Suprapubic skin (tissue), 4 donors: Measurements from ENCODE around the gene CD40. TPM values are rescaled to one million over a fixed set of nuclear protein-coding genes. Genes with fewer than 3 reads are reported as not detected.

Experiments
- DNase-seq, 2 donors: peaks; one replicate each; pipeline ENCODE4 v3.0.0-alpha.2; 2019; ENCODE audit warnings: low spot score in 2 of 2
- H3K27ac ChIP-seq: fragments of 200-600 bp; sonication (generic); one replicate; pipeline ENCODE4 v1.5.1; 2019
- H3K27me3 ChIP-seq: fragments of 200-600 bp; sonication (generic); one replicate; pipeline ENCODE4 v1.5.1; 2019
- H3K36me3 ChIP-seq: fragments of 200-600 bp; sonication (generic); one replicate; pipeline ENCODE4 v1.5.1; 2019
- H3K4me1 ChIP-seq: fragments of 200-600 bp; sonication (generic); one replicate; pipeline ENCODE4 v1.5.1; 2019
- H3K4me3 ChIP-seq: fragments of 200-600 bp; sonication (generic); one replicate; pipeline ENCODE4 v1.5.1; 2019; ENCODE audit warnings: mild to moderate bottlenecking
- H3K9me3 ChIP-seq: fragments of 200-600 bp; sonication (generic); one replicate; pipeline ENCODE4 v1.5.1; 2019
- CTCF ChIP-seq, 2 donors: fragments of 200-600 bp in 1 of 2; fragments of 450-650 bp in 1 of 2; sonication (generic) in 1 of 2; IDR thresholded peaks; one replicate each; pipeline ENCODE4 v1.5.1; 2016 to 2019; ENCODE audit warnings: antibody characterized with exemption in 2 of 2, mild to moderate bottlenecking in 1 of 2, moderate library complexity in 1 of 2
- EP300 ChIP-seq: sonication (generic); formaldehyde crosslinking; IDR thresholded peaks from one replicate; pipeline ENCODE4 v1.6.1; 2017; ENCODE audit warnings: antibody characterized with exemption
- POLR2A ChIP-seq, 2 donors: fragments of 450-650 bp; IDR thresholded peaks; one replicate each; pipeline ENCODE4 v1.6.1; 2017; ENCODE audit warnings: antibody characterized with exemption in 2 of 2, mild to moderate bottlenecking in 2 of 2, moderate library complexity in 2 of 2
- POLR2AphosphoS5 ChIP-seq, 3 donors: sonication (generic); formaldehyde crosslinking; IDR thresholded peaks; one replicate each; pipeline ENCODE4 v1.6.1; 2017; ENCODE audit warnings: antibody characterized with exemption in 3 of 3
- WGBS: methylation state at CpG from one replicate; pipeline ENCODE4 v1.1.5; 2018; 5-methylcytosine and 5-hydroxymethylcytosine counted together
- total RNA-seq, 4 donors: library from RNA; depleted of rRNA; stranded (reverse); fragments of >200 nt; gene quantifications; one replicate each; pipeline ENCODE4 v1.1.0, GENCODE V29; 2016

CD40 gene
- total RNA-seq, 4 donors from 2014 or later: 12.9 to 30.6 (median 17.2) TPM

- WGBS: 61% methylated on average over 6 of the region's 6 CpGs
Observed at GRCh38 chr20:46107061-46107460, 11.1 kb upstream of the CD40 start.

GRCh38 chr20:46108435-46108841, 9.7 kb upstream of the CD40 start:
- TF ChIP-seq EP300 (no peak), POLR2A (IDR thresholded peaks at IDR 0.05) (no peak), POLR2AphosphoS5 (IDR thresholded peaks at IDR 0.05) (no peak), CTCF (IDR thresholded peaks at IDR 0.05) (no peak)
- H3K27ac ChIP-seq: no peak overlapping the region
- no peaks in the 10 kb centered on the region for H3K36me3 ChIP-seq
- H3K4me1 ChIP-seq: no peaks in the 10 kb centered on the region
- no peaks in the 10 kb centered on the region for H3K9me3 ChIP-seq
- H3K27me3 ChIP-seq: peaks cover 18% of the 10 kb centered on the region
- no peak overlapping the region for H3K4me3 ChIP-seq
- DNase-seq: no peak
- WGBS: 72% methylated on average over 5 of the region's 5 CpGs

More at GRCh38 chr20:46107061-46107460, 11.1 kb upstream of the CD40 start:
- no peak for DNase-seq
- Histone ChIP-seq H3K36me3 (no peaks in the 10 kb centered on the region), H3K9me3 (no peaks in the 10 kb centered on the region), H3K4me1 (no peaks in the 10 kb centered on the region), H3K27me3 (peaks cover 24% of the 10 kb centered on the region), H3K27ac (no peak overlapping the region), H3K4me3 (no peak overlapping the region)
- TF ChIP-seq CTCF (IDR thresholded peaks at IDR 0.05) (no peak), EP300 (no peak), POLR2A (IDR thresholded peaks at IDR 0.05) (no peak), POLR2AphosphoS5 (IDR thresholded peaks at IDR 0.05) (no peak)

GRCh38 chr20:46108976-46109375, 9.1 kb upstream of the CD40 start:
- Histone ChIP-seq H3K4me3 (no peak overlapping the region), H3K4me1 (no peaks in the 10 kb centered on the region), H3K9me3 (no peaks in the 10 kb centered on the region), H3K27me3 (peaks cover 18% of the 10 kb centered on the region), H3K36me3 (no peaks in the 10 kb centered on the region), H3K27ac (no peak overlapping the region)
- no peak for DNase-seq
- TF ChIP-seq EP300: no peak
- no peak for TF ChIP-seq POLR2A (IDR thresholded peaks at IDR 0.05)
- TF ChIP-seq POLR2AphosphoS5 (IDR thresholded peaks at IDR 0.05): no peak
- TF ChIP-seq CTCF (IDR thresholded peaks at IDR 0.05): no peak
- 88% methylated on average over 14 of the region's 14 CpGs for WGBS

- H3K27ac ChIP-seq: no peak overlapping the region
Observed at GRCh38 chr20:46111028-46111835, 6.9 kb upstream of the CD40 start.

More at GRCh38 chr20:46111028-46111835, 6.9 kb upstream of the CD40 start:
- WGBS: 50% methylated on average over 5 of the region's 5 CpGs
- Histone ChIP-seq H3K4me3 (no peak overlapping the region), H3K9me3 (no peaks in the 10 kb centered on the region), H3K36me3 (no peaks in the 10 kb centered on the region), H3K27me3 (peaks cover 12% of the 10 kb centered on the region), H3K4me1 (no peaks in the 10 kb centered on the region)
- no peak for TF ChIP-seq POLR2A (IDR thresholded peaks at IDR 0.05)
- no peak for TF ChIP-seq CTCF (IDR thresholded peaks at IDR 0.05)
- TF ChIP-seq POLR2AphosphoS5 (IDR thresholded peaks at IDR 0.05): no peak
- TF ChIP-seq EP300: no peak
- no peak for DNase-seq
